HepG2 (cell line): Measurements from ENCODE around the gene RBCK1. TPM values are rescaled to one million over a fixed set of nuclear protein-coding genes. Genes with fewer than 3 reads are reported as not detected.

ENCODE experiments used
- ATAC-seq: fragments of 200-7000 bp; cut with Tn5 transposase; 3 replicates; pipeline ENCODE4 v1.9.1; 2020; ENCODE audit warnings: mild to moderate bottlenecking, moderate library complexity
- BruUV-seq: library from RNA; stranded (reverse); fragments of 400-500 nt; replicated peaks from 2 replicates; lab custom pipeline; 2021; lab: Mats Ljungman, UMichigan
- CTCF ChIA-PET: fragments of 300-600 bp; formaldehyde crosslinking; extraction: SDS; loops from one replicate; lab custom pipeline; 2021; ENCODE audit warnings: low total read pairs, inconsistent platforms, low intra/inter-chr PET ratio; lab: Yijun Ruan, JAX
- POLR2A ChIA-PET: fragments of 350-600 bp; sonication (Branson Sonifier 250); formaldehyde crosslinking; loops from one replicate; lab custom pipeline; 2020; ENCODE audit warnings: antibody characterized with exemption, inconsistent platforms; lab: Yijun Ruan, JAX
- DNase-seq: peaks from one replicate; pipeline ENCODE4 v3.0.0-alpha.2; 2015; ENCODE audit warnings: low spot score
- FAIRE-seq: peaks from 3 replicates; lab custom pipeline; 2011; peaks lifted over from hg19 to GRCh38; lab: Jason Lieb, UNC
- H2AFZ ChIP-seq: one replicate; pipeline ENCODE4 v1.6.1; 2011; ENCODE audit warnings: low read length, inconsistent platforms
- H3K27ac ChIP-seq: fragments of 300-600 bp; 3 replicates; pipeline ENCODE4 v1.8.0; 2011; ENCODE audit warnings: mixed run types, mild to moderate bottlenecking, mixed read lengths, low read length, inconsistent platforms; ENCODE audit not compliant: insufficient read depth; ENCODE audit errors: extremely low read length
- H3K27me3 ChIP-seq, 2 experiments: fragments of 200-600 bp in 1 of 2; 2 replicates in 1 of 2; 3 replicates in 1 of 2; pipeline versions ENCODE4 v1.6.0 to v1.8.0; 2011; ENCODE audit warnings: low read length in 2 of 2, mild to moderate bottlenecking in 2 of 2, moderate library complexity in 2 of 2, inconsistent platforms in 1 of 2; ENCODE audit not compliant: insufficient read depth in 2 of 2, control insufficient read depth in 1 of 2
- H3K36me3 ChIP-seq, 2 experiments: fragments of 200-600 bp in 1 of 2; replicated peaks in 1 of 2; 2 replicates in 1 of 2; 3 replicates in 1 of 2; pipeline versions ENCODE4 v1.5.1 to v1.8.0; 2011; ENCODE audit warnings: low read length in 2 of 2, inconsistent platforms in 1 of 2; ENCODE audit not compliant: insufficient read depth in 2 of 2, control insufficient read depth in 1 of 2
- H3K4me1 ChIP-seq: 2 replicates; pipeline ENCODE4 v1.5.1; 2012; ENCODE audit warnings: low read length, inconsistent platforms; ENCODE audit not compliant: insufficient read depth
- H3K4me2 ChIP-seq: 2 replicates; pipeline ENCODE4 v1.6.0; 2011; ENCODE audit warnings: low read depth, low read length, inconsistent platforms
- H3K4me3 ChIP-seq, 3 experiments: fragments of 200-600 bp in 1 of 3; sonication (generic), shearing (Covaris generic) in 1 of 3; replicated peaks in 1 of 3; 2 replicates each; pipeline ENCODE4 v1.5.1; 2011 to 2016; ENCODE audit warnings: low read length in 3 of 3, inconsistent platforms in 2 of 3, low read depth in 2 of 3, mild to moderate bottlenecking in 2 of 3, control low read depth in 1 of 3, mixed read lengths in 1 of 3; ENCODE audit not compliant: insufficient read depth in 1 of 3
- H3K79me2 ChIP-seq: one replicate; pipeline ENCODE4 v1.6.1; 2011; ENCODE audit warnings: low read length, inconsistent platforms; ENCODE audit not compliant: insufficient read depth
- H3K9ac ChIP-seq: 2 replicates; pipeline ENCODE4 v1.6.0; 2011; ENCODE audit warnings: mild to moderate bottlenecking, low read depth, low read length, inconsistent platforms; ENCODE audit not compliant: insufficient read depth
- H3K9me3 ChIP-seq: 2 replicates; pipeline ENCODE4 v1.5.1; 2012; ENCODE audit warnings: mild to moderate bottlenecking, low read length
- H4K20me1 ChIP-seq: 2 replicates; pipeline ENCODE4 v1.6.0; 2011; ENCODE audit warnings: inconsistent platforms, mild to moderate bottlenecking, low read length, moderate library complexity; ENCODE audit not compliant: insufficient read depth
- FOXK2 ChIP-seq: fragments of 450-650 bp; IDR thresholded peaks from 2 replicates; pipeline ENCODE4 v1.6.1; 2016
- GPN1 ChIP-seq: sonication (generic); formaldehyde crosslinking; IDR thresholded peaks from 2 replicates; pipeline ENCODE4 v1.5.1; 2020; ENCODE audit warnings: missing genetic modification reagents, borderline replicate concordance
- HOXA9 ChIP-seq: sonication (generic); formaldehyde crosslinking; IDR thresholded peaks from 2 replicates; pipeline ENCODE4 v1.8.1; 2022; ENCODE audit warnings: missing genetic modification reagents, mild to moderate bottlenecking, moderate library complexity, borderline replicate concordance
- MED13 ChIP-seq: sonication (generic); formaldehyde crosslinking; IDR thresholded peaks from 2 replicates; pipeline ENCODE4 v1.5.0; 2020; ENCODE audit warnings: missing genetic modification reagents
- PAF1 ChIP-seq: IDR thresholded peaks from 2 replicates; pipeline ENCODE4 v1.6.1; 2016; ENCODE audit warnings: missing genetic modification reagents, missing compliant biosample characterization
- POLR2G ChIP-seq: fragments of 200-400 bp; formaldehyde crosslinking; IDR thresholded peaks from 2 replicates; pipeline ENCODE4 v1.6.1; 2018; ENCODE audit warnings: mild to moderate bottlenecking, low read depth, low read length, moderate library complexity
- SMAD1 ChIP-seq: sonication (generic); formaldehyde crosslinking; IDR thresholded peaks from 2 replicates; pipeline ENCODE4 v1.4.0; 2020; ENCODE audit warnings: missing genetic modification reagents, low read depth, mild to moderate bottlenecking, borderline replicate concordance
- TSC22D2 ChIP-seq: sonication (generic); formaldehyde crosslinking; IDR thresholded peaks from 2 replicates; pipeline ENCODE4 v1.5.1; 2020; ENCODE audit warnings: missing genetic modification reagents, mild to moderate bottlenecking, borderline replicate concordance
- ZNF10 ChIP-seq: sonication (generic); formaldehyde crosslinking; IDR thresholded peaks from 2 replicates; pipeline ENCODE4 v1.4.0; 2020; ENCODE audit warnings: mild to moderate bottlenecking, low read depth, missing genetic modification reagents, borderline replicate concordance
- ZNF432 ChIP-seq: sonication (generic); formaldehyde crosslinking; IDR thresholded peaks from 2 replicates; pipeline ENCODE4 v1.5.0; 2020; ENCODE audit warnings: missing genetic modification reagents, mild to moderate bottlenecking, borderline replicate concordance
- WGBS: methylation state at CpG from one replicate; pipeline ENCODE4 v1.1.6; 2017; ENCODE audit warnings: low lambda C conversion rate; 5-methylcytosine and 5-hydroxymethylcytosine counted together
- in situ Hi-C: cut with HindIII; loops from 2 replicates; pipeline ENCODE4 v1.10.0; 2017; ENCODE audit warnings: low pct_unique_long_range_greater_than_20kb; ENCODE audit not compliant: extremely low pct_ligation_motif_present
- intact Hi-C: fragments of 100-400 bp; cut with micrococcal nuclease; formaldehyde crosslinking; loops from one replicate; pipeline ENCODE4 v1.10.0; 2022; ENCODE audit not compliant: unreplicated experiment
- polyA plus RNA-seq, 8 experiments: library from polyadenylated mRNA; depleted of rRNA in 3 of 8; stranded (reverse) in 7 of 8; unstranded in 1 of 8; fragments of >200 nt; fragmentation: Illumina TruSeq in 4 of 8; extraction: Trizol in 4 of 8; gene quantifications; 2 replicates each; pipeline versions ENCODE4 v1.2.1 to v1.2.3, GENCODE V29; 2011 to 2016; ENCODE audit warnings: low read depth in 4 of 8, missing spikeins in 1 of 8, mixed read lengths in 1 of 8; ENCODE audit not compliant: insufficient read depth in 1 of 8
- total RNA-seq, 5 experiments: library from RNA; depleted of rRNA; stranded (reverse); fragments of >200 nt; fragmentation: Illumina TruSeq; extraction: Trizol; gene quantifications; 2 replicates each; pipeline ENCODE4 v1.2.3, GENCODE V29; 2016; ENCODE audit warnings: low read depth in 1 of 5
- TF ChIP-seq, protein P1 (sequence below): sonication (generic); formaldehyde crosslinking; IDR thresholded peaks from 2 replicates; pipeline ENCODE4 v1.5.0; 2020; ENCODE audit warnings: mild to moderate bottlenecking, missing genetic modification reagents, borderline replicate concordance
- TF ChIP-seq, protein P2 (sequence below): sonication (generic); formaldehyde crosslinking; IDR thresholded peaks from 2 replicates; pipeline ENCODE4; 2020; ENCODE audit warnings: missing genetic modification reagents, mild to moderate bottlenecking, borderline replicate concordance
- TF ChIP-seq, protein P3 (sequence below): sonication (generic); IDR thresholded peaks from 2 replicates; pipeline ENCODE4 v1.6.1; 2016; ENCODE audit warnings: low read depth, borderline replicate concordance

Gene RBCK1
- total and polyA plus RNA-seq, 2 of the 13 experiments (the other 11 are each of a cell fraction or from before 2014, with no cell fraction given): 149 to 215 TPM

GRCh38 chr20:373171-373890, 34.8 kb upstream of the RBCK1 start (continued):
- TF ChIP-seq TSC22D2 (CRISPR knock-in tag) (no peak), POLR2G (no peak), ZNF432 (CRISPR knock-in tag) (no peak), MED13 (CRISPR knock-in tag) (no peak), PAF1 (CRISPR knock-in tag) (no peak), FOXK2 (no peak), GPN1 (CRISPR knock-in tag) (no peak)

GRCh38 chr20:375265-375889, 32.7 kb upstream of the RBCK1 start:
- Histone ChIP-seq H3K27me3 (no peaks in the 10 kb centered on the region), H4K20me1 (no peaks in the 10 kb centered on the region), H3K9ac (no peak overlapping the region), H3K9me3 (no peaks in the 10 kb centered on the region), H3K36me3 (no peaks in the 10 kb centered on the region), H3K4me2 (no peak overlapping the region), H2AFZ (no peak overlapping the region), H3K4me3 (no peak overlapping the region), H3K27ac (no peak overlapping the region), H3K79me2 (peaks cover 7% of the 10 kb centered on the region), H3K4me1 (peaks cover 72% of the 10 kb centered on the region)
- 93% methylated on average over 10 of the region's 10 CpGs for WGBS
- no peak for FAIRE-seq
- ChIA-PET CTCF (no interaction called here), POLR2A (interaction anchor here (7.0 to 25.4 kb wide), 2 partner anchors 15 to 16 kb away, joined by 257 to 1587 read pairs; partner anchors contain the start of gene TRIB3)
- DNase-seq: no peak
- no peak for ATAC-seq
- in situ Hi-C loops (no loop called here), intact Hi-C loops (no loop called here)
- no TSS peak for BruUV-seq
- TF ChIP-seq, protein P1, sequence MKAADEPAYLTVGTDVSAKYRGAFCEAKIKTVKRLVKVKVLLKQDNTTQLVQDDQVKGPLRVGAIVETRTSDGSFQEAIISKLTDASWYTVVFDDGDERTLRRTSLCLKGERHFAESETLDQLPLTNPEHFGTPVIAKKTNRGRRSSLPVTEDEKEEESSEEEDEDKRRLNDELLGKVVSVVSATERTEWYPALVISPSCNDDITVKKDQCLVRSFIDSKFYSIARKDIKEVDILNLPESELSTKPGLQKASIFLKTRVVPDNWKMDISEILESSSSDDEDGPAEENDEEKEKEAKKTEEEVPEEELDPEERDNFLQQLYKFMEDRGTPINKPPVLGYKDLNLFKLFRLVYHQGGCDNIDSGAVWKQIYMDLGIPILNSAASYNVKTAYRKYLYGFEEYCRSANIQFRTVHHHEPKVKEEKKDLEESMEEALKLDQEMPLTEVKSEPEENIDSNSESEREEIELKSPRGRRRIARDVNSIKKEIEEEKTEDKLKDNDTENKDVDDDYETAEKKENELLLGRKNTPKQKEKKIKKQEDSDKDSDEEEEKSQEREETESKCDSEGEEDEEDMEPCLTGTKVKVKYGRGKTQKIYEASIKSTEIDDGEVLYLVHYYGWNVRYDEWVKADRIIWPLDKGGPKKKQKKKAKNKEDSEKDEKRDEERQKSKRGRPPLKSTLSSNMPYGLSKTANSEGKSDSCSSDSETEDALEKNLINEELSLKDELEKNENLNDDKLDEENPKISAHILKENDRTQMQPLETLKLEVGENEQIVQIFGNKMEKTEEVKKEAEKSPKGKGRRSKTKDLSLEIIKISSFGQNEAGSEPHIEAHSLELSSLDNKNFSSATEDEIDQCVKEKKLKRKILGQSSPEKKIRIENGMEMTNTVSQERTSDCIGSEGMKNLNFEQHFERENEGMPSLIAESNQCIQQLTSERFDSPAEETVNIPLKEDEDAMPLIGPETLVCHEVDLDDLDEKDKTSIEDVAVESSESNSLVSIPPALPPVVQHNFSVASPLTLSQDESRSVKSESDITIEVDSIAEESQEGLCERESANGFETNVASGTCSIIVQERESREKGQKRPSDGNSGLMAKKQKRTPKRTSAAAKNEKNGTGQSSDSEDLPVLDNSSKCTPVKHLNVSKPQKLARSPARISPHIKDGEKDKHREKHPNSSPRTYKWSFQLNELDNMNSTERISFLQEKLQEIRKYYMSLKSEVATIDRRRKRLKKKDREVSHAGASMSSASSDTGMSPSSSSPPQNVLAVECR (CRISPR knock-in tag): no peak
- no peak for TF ChIP-seq ZNF10 (CRISPR knock-in tag)
- no peak for TF ChIP-seq SMAD1
- TF ChIP-seq, protein P2, sequence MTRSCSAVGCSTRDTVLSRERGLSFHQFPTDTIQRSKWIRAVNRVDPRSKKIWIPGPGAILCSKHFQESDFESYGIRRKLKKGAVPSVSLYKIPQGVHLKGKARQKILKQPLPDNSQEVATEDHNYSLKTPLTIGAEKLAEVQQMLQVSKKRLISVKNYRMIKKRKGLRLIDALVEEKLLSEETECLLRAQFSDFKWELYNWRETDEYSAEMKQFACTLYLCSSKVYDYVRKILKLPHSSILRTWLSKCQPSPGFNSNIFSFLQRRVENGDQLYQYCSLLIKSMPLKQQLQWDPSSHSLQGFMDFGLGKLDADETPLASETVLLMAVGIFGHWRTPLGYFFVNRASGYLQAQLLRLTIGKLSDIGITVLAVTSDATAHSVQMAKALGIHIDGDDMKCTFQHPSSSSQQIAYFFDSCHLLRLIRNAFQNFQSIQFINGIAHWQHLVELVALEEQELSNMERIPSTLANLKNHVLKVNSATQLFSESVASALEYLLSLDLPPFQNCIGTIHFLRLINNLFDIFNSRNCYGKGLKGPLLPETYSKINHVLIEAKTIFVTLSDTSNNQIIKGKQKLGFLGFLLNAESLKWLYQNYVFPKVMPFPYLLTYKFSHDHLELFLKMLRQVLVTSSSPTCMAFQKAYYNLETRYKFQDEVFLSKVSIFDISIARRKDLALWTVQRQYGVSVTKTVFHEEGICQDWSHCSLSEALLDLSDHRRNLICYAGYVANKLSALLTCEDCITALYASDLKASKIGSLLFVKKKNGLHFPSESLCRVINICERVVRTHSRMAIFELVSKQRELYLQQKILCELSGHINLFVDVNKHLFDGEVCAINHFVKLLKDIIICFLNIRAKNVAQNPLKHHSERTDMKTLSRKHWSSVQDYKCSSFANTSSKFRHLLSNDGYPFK (CRISPR knock-in tag): no peak
- TF ChIP-seq, protein P3, sequence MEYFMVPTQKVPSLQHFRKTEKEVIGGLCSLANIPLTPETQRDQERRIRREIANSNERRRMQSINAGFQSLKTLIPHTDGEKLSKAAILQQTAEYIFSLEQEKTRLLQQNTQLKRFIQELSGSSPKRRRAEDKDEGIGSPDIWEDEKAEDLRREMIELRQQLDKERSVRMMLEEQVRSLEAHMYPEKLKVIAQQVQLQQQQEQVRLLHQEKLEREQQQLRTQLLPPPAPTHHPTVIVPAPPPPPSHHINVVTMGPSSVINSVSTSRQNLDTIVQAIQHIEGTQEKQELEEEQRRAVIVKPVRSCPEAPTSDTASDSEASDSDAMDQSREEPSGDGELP: no peak
- no peak for TF ChIP-seq HOXA9 (CRISPR knock-in tag)
